ENCODE results near the gene MYO5A.

The MYO5A gene

DNA sequence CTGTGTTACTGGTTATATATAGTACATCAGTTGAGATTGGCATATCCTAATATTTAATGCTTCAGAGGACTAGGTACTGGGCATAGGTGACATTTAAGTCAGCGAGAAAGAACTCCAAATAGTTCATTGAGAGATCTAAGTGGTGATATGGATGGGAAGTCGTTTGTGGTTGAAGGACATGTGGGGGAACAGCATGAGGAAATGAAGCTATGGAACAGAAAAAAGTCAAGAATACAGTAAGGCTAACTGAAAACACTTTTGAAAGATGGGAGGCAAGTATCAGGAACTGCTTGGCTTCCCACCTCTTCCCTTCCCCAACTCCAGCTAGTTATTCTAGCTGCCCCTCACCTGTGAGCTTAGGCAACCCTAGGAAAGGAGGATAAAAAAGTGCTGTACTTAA lies 3.7 kb upstream of the MYO5A start:
- Histone ChIP-seq H3K36me3 (ENCODE audit: insufficient read depth, low read length) (no peaks in the 10 kb centered on the region), H3K27ac (ENCODE audit: low read depth, low read length) (no peak overlapping the region), H3K27me3 (ENCODE audit: control insufficient read depth in 1 of 2, insufficient read depth in 2 of 2, low read length in 2 of 2) (no peaks in the 10 kb centered on the region), H3K4me3 (ENCODE audit: low read depth in 1 of 2, low read length in 2 of 2) (no peak overlapping the region), H3K9me3 (ENCODE audit: low read length) (no peaks in the 10 kb centered on the region), H3K9ac (ENCODE audit: low read length) (no peak overlapping the region), H3K4me1 (ENCODE audit: insufficient read depth, low read length) (peaks cover 14% of the 10 kb centered on the region)

DNA sequence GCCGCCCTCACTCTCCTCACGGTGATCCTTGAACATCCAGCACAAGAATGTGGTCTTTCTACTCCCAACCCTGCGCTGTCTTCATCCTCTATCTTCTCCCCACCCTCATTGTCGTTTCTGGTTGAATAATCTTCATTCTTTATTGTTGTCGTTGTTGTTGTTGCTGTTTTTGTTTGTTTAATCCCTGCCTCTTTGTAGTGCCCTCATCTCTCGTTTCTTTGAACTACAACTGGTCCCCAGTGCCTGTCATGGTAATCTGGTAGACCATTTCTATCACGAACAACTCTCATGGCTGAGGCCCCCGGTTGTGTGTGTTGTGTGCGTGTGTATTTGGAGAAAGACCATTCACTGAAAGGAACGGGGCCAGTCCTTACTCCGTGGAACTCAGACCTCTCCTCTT lies 1.3 kb upstream of the MYO5A start:
- H3K27me3 ChIP-seq (ENCODE audit: control insufficient read depth in 1 of 2, insufficient read depth in 2 of 2, low read length in 2 of 2), result no peaks in the 10 kb centered on the region
- H3K4me1 ChIP-seq (ENCODE audit: insufficient read depth, low read length), result peaks cover 15% of the 10 kb centered on the region
- H3K9ac ChIP-seq (ENCODE audit: low read length), result no peak overlapping the region
- H3K9me3 ChIP-seq (ENCODE audit: low read length), result no peaks in the 10 kb centered on the region
- H3K4me3 ChIP-seq (ENCODE audit: low read depth in 1 of 2, low read length in 2 of 2), result peak overlapping the region in 1 of 2 donors; percentile 85
- H3K36me3 ChIP-seq (ENCODE audit: insufficient read depth, low read length), result no peaks in the 10 kb centered on the region
- no peak overlapping the region for H3K27ac ChIP-seq (ENCODE audit: low read depth, low read length)

DNA sequence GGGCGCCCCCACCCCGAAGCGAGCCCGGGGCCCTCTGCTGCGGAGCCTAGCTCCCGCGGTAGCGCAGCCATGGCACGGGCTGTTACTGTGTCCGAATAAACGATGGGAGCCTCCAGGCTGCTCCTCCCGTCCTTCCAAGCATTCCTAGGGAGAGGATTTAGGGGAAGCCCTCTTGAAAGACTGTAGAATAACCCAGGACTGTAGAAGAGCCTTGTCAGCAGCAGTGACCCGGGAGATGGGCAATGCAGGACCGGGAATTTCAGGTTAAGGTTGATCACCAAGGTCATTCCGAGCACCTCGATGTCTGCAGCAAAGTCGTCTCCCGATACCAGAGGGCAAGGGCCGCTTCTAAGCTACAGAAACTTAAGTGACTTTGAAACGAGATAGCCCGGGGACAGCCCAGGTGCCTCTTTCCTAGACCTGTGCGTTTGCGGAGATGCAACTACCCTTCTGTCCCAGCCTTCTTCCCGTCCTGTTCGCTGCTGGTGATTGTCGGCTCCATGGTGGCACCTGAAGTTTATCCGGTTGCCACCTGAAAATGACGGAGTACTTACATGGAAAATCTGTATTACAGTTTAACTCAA lies 753 bp upstream of the MYO5A start:
- Histone ChIP-seq H3K9me3 (ENCODE audit: low read length) (no peaks in the 10 kb centered on the region), H3K9ac (ENCODE audit: low read length) (peak overlapping the region; percentile 77), H3K27ac (ENCODE audit: low read depth, low read length) (peak overlapping the region; percentile 71), H3K36me3 (ENCODE audit: insufficient read depth, low read length) (no peaks in the 10 kb centered on the region), H3K27me3 (ENCODE audit: control insufficient read depth in 1 of 2, insufficient read depth in 2 of 2, low read length in 2 of 2) (no peaks in the 10 kb centered on the region), H3K4me1 (ENCODE audit: insufficient read depth, low read length) (peaks cover 15% of the 10 kb centered on the region), H3K4me3 (ENCODE audit: low read depth in 1 of 2, low read length in 2 of 2) (peak overlapping the region; percentile 85 to 89)

DNA sequence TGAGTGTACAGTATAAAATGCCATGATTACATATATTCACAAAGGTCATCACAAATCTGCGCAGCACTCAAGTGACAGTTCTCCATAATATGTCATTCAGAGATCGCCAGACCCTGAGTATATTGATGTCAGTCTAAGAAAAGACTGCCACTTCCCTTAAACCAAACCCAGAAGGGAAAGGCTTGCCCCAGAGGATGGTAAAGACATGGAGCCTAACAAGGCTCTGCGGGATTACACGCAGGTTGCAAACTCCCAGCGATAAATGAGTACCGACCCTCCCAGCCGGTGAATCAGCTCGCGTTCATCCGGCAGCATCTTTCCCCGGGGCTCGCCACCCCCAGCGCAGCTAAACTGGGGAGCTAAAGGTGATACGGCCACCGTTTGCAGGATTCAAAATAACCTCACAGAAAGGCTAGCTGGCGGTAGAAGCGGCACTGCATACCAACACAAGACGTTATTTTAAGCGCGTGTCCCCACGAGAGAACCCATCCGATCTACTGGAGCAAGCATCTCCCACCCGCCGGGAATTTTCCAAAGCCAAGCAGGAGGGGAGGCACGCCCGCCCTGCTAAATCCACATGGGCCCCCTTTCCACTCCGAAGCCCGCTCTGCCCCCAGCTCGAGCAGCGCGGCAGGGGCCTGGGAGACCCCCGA lies 643 bp downstream of the MYO5A start:
- peak overlapping the region; percentile 80 to 89 for H3K4me3 ChIP-seq (ENCODE audit: low read depth in 1 of 2, low read length in 2 of 2)
- H3K27me3 ChIP-seq (ENCODE audit: control insufficient read depth in 1 of 2, insufficient read depth in 2 of 2, low read length in 2 of 2), result no peaks in the 10 kb centered on the region
- no peaks in the 10 kb centered on the region for H3K9me3 ChIP-seq (ENCODE audit: low read length)
- peak overlapping the region; percentile 90 for H3K27ac ChIP-seq (ENCODE audit: low read depth, low read length)
- peaks cover 15% of the 10 kb centered on the region for H3K4me1 ChIP-seq (ENCODE audit: insufficient read depth, low read length)
- no peaks in the 10 kb centered on the region for H3K36me3 ChIP-seq (ENCODE audit: insufficient read depth, low read length)
- H3K9ac ChIP-seq (ENCODE audit: low read length), result peak overlapping the region; percentile 34

DNA sequence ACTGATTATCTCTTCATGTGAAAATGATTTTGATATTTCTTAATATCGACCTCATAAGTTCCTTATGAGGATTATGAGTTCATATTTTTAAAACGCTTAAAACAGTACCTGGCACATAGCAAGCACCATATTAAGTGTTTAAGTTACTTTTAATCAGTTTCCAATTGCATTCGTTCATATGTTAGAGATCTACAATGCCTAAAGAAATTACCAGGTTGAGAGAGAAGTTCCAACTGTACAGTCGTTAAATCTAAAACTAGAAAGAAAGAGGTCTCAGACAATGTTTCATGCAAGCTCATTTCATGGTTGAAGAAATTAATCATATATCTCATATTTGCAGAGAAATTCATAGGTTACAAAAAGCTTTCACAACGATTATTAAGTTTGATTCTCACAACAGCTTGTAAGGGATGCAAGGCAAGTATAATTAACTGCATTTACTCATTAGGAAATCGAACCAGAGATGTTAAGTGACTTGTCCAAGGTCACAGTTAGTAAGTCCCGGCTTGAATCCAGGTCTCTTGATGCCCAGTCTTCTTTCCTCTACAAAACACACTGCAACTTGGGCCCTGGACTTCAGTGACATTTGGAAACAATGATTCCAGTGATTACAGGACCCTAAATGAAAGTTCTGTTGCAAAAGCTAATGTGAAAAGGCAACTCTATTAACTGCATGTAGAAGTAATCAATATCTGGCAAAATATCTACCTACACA lies 1.3 kb downstream of the MYO5A start:
- Histone ChIP-seq H3K27ac (ENCODE audit: low read depth, low read length) (peak overlapping the region; percentile 90), H3K36me3 (ENCODE audit: insufficient read depth, low read length) (no peaks in the 10 kb centered on the region), H3K4me3 (ENCODE audit: low read depth in 1 of 2, low read length in 2 of 2) (peak overlapping the region; percentile 80 to 89), H3K9me3 (ENCODE audit: low read length) (no peaks in the 10 kb centered on the region), H3K27me3 (ENCODE audit: control insufficient read depth in 1 of 2, insufficient read depth in 2 of 2, low read length in 2 of 2) (no peaks in the 10 kb centered on the region), H3K4me1 (ENCODE audit: insufficient read depth, low read length) (peaks cover 15% of the 10 kb centered on the region), H3K9ac (ENCODE audit: low read length) (peak overlapping the region; percentile 34)

DNA sequence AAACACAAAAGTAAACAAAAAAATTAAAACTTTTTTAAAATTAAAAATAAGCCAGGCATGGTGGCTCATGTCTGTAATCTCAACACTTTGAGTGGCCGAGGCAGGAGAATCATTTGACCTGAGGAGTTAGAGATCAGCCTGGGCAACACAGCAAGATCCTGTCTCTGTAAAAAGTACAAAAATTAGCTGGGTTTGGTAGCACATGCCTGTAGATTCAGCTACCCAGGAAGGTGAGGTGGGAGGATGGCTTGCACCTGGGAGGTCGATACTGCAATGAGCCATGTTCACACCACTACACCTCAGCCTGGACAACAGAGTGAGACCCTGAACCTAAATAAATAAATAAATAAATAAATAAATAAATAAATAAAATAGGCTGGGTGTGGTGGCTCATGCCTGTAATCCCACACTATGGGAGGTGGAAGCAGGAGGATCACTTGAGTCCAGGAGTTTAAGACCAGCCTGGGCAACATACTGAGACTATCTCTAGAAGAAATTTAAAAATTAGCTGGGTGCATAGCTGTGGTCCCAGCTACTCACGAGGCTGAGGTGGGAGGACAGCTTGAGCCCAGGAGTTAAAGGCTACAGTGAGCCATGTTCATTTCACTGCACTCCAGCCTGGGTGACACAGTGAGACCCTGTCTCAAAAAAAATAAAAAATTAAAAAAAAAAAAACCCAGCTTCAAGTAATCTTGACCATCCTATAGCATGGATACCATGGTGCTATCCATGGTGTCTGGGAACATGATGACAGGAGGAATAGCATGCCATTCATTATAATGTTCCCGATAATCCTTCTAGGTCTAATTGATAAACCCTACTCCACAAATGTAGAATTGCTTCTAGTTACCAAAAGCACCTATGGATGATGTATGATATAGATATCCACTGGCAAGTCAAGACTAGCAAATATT lies 4.2 kb downstream of the MYO5A start:
- Histone ChIP-seq H3K27me3 (ENCODE audit: control insufficient read depth in 1 of 2, insufficient read depth in 2 of 2, low read length in 2 of 2) (no peaks in the 10 kb centered on the region), H3K9ac (ENCODE audit: low read length) (no peak overlapping the region), H3K27ac (ENCODE audit: low read depth, low read length) (no peak overlapping the region), H3K36me3 (ENCODE audit: insufficient read depth, low read length) (no peaks in the 10 kb centered on the region), H3K4me1 (ENCODE audit: insufficient read depth, low read length) (peaks cover 15% of the 10 kb centered on the region), H3K9me3 (ENCODE audit: low read length) (no peaks in the 10 kb centered on the region), H3K4me3 (ENCODE audit: low read depth in 1 of 2, low read length in 2 of 2) (no peak overlapping the region)

DNA sequence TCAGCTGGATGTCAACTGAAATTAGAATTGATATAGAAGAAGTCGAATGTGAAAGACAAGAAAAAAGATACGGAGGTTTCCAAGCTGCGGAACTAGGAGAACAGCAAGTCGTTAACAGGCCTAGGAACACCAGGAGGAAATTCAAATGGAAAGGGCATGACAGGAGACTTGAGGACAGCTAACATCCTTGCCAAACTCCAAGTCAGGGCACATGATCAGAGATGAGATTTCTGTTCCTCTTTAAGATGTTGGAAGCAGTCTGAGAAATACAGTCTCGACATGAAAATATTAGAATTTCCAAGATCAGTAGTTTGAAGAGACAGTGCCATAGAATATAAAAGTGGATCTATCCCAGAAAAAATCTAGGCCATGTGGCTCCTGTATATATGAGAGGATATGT lies 5.0 kb downstream of the MYO5A start:
- Histone ChIP-seq H3K27me3 (ENCODE audit: control insufficient read depth in 1 of 2, insufficient read depth in 2 of 2, low read length in 2 of 2) (no peaks in the 10 kb centered on the region), H3K4me3 (ENCODE audit: low read depth in 1 of 2, low read length in 2 of 2) (no peak overlapping the region), H3K27ac (ENCODE audit: low read depth, low read length) (no peak overlapping the region), H3K4me1 (ENCODE audit: insufficient read depth, low read length) (peaks cover 12% of the 10 kb centered on the region), H3K9ac (ENCODE audit: low read length) (no peak overlapping the region), H3K36me3 (ENCODE audit: insufficient read depth, low read length) (no peaks in the 10 kb centered on the region), H3K9me3 (ENCODE audit: low read length) (no peaks in the 10 kb centered on the region)

DNA sequence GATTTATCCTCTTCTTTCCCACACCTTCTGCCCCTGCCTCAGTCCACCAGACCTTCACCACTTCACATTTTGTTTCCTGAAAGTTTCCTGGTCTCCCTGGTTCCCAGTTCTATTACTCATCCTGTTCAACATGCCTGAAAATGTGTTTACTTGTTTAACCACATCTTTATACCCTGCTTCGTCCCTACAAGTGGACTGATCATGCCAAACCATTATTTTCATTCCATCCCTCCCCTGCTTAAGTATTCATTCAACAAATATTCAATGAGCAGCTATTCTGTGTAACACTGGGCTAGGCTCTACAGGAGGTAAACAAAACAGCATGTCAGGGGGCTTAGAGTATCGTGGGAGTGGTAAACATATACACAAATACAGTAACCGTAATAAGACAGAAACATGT lies 5.5 kb downstream of the MYO5A start:
- no peaks in the 10 kb centered on the region for H3K27me3 ChIP-seq (ENCODE audit: control insufficient read depth in 1 of 2, insufficient read depth in 2 of 2, low read length in 2 of 2)
- H3K27ac ChIP-seq (ENCODE audit: low read depth, low read length), result no peak overlapping the region
- no peaks in the 10 kb centered on the region for H3K9me3 ChIP-seq (ENCODE audit: low read length)
- H3K4me1 ChIP-seq (ENCODE audit: insufficient read depth, low read length), result peaks cover 12% of the 10 kb centered on the region
- H3K36me3 ChIP-seq (ENCODE audit: insufficient read depth, low read length), result no peaks in the 10 kb centered on the region
- H3K9ac ChIP-seq (ENCODE audit: low read length), result no peak overlapping the region
- no peak overlapping the region for H3K4me3 ChIP-seq (ENCODE audit: low read depth in 1 of 2, low read length in 2 of 2)

DNA sequence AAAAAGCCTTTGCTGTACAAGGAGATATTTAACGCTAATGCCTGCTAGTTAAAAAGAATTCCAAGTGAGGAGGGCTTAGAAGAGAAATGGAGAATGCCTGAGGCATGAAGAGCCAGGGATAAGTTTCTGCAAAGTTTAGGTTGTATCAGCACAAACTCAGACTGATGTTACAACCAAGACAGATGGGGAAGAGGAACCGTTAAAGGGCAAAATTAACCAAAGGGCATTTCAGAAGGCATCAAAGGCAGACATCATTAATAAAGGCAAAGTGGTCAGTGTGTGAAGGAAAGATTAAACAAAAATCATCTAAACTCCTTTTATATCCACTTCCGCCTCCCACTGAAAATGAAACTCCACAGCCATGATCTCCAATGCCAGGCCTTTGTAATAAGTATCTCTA lies 7.0 kb downstream of the MYO5A start:
- Histone ChIP-seq H3K9ac (ENCODE audit: low read length) (no peak overlapping the region), H3K4me1 (ENCODE audit: insufficient read depth, low read length) (peaks cover 6% of the 10 kb centered on the region), H3K4me3 (ENCODE audit: low read depth in 1 of 2, low read length in 2 of 2) (no peak overlapping the region), H3K9me3 (ENCODE audit: low read length) (no peaks in the 10 kb centered on the region), H3K36me3 (ENCODE audit: insufficient read depth, low read length) (no peaks in the 10 kb centered on the region), H3K27me3 (ENCODE audit: control insufficient read depth in 1 of 2, insufficient read depth in 2 of 2, low read length in 2 of 2) (no peaks in the 10 kb centered on the region), H3K27ac (ENCODE audit: low read depth, low read length) (no peak overlapping the region)

DNA sequence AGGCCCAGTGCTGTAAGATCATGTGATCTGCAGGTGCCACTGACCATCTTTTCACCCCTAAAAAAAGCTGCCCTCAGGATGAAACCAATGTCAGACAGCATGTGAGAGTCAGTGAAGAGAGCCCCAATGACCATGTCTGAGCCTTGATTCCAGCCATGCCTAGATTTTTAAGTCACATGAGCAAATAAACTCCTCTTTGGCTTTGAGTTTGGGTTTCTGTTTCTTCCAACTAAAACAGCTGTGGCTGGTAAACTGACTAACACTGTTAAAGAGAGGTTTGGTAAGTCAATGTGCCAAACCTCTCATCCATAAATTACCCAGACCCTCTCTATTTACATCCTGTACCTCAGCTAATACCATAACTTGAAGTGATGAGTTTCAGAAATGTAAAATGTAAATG lies 8.3 kb downstream of the MYO5A start:
- Histone ChIP-seq H3K4me3 (ENCODE audit: low read depth in 1 of 2, low read length in 2 of 2) (no peak overlapping the region), H3K9ac (ENCODE audit: low read length) (no peak overlapping the region), H3K9me3 (ENCODE audit: low read length) (no peaks in the 10 kb centered on the region), H3K36me3 (ENCODE audit: insufficient read depth, low read length) (no peaks in the 10 kb centered on the region), H3K27ac (ENCODE audit: low read depth, low read length) (no peak overlapping the region), H3K27me3 (ENCODE audit: control insufficient read depth in 1 of 2, insufficient read depth in 2 of 2, low read length in 2 of 2) (no peaks in the 10 kb centered on the region), H3K4me1 (ENCODE audit: insufficient read depth, low read length) (peaks cover 6% of the 10 kb centered on the region)

Data from muscle layer of colon (tissue), 2 donors.